ENCODE measurements around the gene UGT1A6. TPM values are rescaled to one million over a fixed set of nuclear protein-coding genes. Genes with fewer than 3 reads are reported as not detected.

Gene UGT1A6
- total RNA-seq, 2 experiments from 2014 or later = not detected

- Mint-ChIP-seq H3K4me3 (no peak overlapping the region), H3K36me3 (ENCODE audit: low read depth) (no peaks in the 10 kb centered on the region), H3K9me3 (ENCODE audit: insufficient read depth) (no peaks in the 10 kb centered on the region), H3K27me3 (ENCODE audit: low read depth) (no peaks in the 10 kb centered on the region), H3K27ac (no peak overlapping the region), H3K4me1 (ENCODE audit: low read depth) (no peaks in the 10 kb centered on the region)
- ATAC-seq (no peak), DNase-seq (no peak)
- ChIA-PET POLR2A (no interaction called here), CTCF (no interaction called here)
These were observed 96.9 kb downstream of the UGT1A6 start for GRCh38 chr2:233789554-233789953.

- Mint-ChIP-seq H3K27me3 (ENCODE audit: low read depth) (no peaks in the 10 kb centered on the region), H3K27ac (no peak overlapping the region), H3K36me3 (ENCODE audit: low read depth) (no peaks in the 10 kb centered on the region), H3K4me3 (no peak overlapping the region), H3K9me3 (ENCODE audit: insufficient read depth) (no peaks in the 10 kb centered on the region), H3K4me1 (ENCODE audit: low read depth) (no peaks in the 10 kb centered on the region)
- DNase-seq = peak; percentile 4
- ChIA-PET POLR2A (no interaction called here), CTCF (interaction anchor here (0.7 kb wide), 1 partner anchor 227 kb away, joined by 3 read pairs; no protein-coding TSS in a partner anchor)
- ATAC-seq = no peak
These were observed 98.6 kb downstream of the UGT1A6 start for GRCh38 chr2:233791151-233791882.

GRCh38 chr2:233791883-233792329 lies 99.2 kb downstream of the UGT1A6 start:
- CTCF ChIA-PET = no interaction called here
- POLR2A ChIA-PET = no interaction called here
- H3K27ac Mint-ChIP-seq = no peak overlapping the region
- H3K4me1 Mint-ChIP-seq (ENCODE audit: low read depth) = no peaks in the 10 kb centered on the region
- DNase-seq = no peak
- H3K36me3 Mint-ChIP-seq (ENCODE audit: low read depth) = no peaks in the 10 kb centered on the region
- no peak for ATAC-seq
- no peak overlapping the region for H3K4me3 Mint-ChIP-seq
- H3K9me3 Mint-ChIP-seq (ENCODE audit: insufficient read depth) = no peaks in the 10 kb centered on the region
- H3K27me3 Mint-ChIP-seq (ENCODE audit: low read depth) = no peaks in the 10 kb centered on the region

GRCh38 chr2:233792720-233793119 lies 100.0 kb downstream of the UGT1A6 start:
- Mint-ChIP-seq H3K4me1 (ENCODE audit: low read depth) (no peaks in the 10 kb centered on the region), H3K4me3 (no peak overlapping the region), H3K9me3 (ENCODE audit: insufficient read depth) (no peaks in the 10 kb centered on the region), H3K27me3 (ENCODE audit: low read depth) (no peaks in the 10 kb centered on the region), H3K27ac (no peak overlapping the region), H3K36me3 (ENCODE audit: low read depth) (no peaks in the 10 kb centered on the region)
- DNase-seq = no peak
- ATAC-seq = no peak
- ChIA-PET CTCF (no interaction called here), POLR2A (no interaction called here)

- ATAC-seq (no peak), DNase-seq (no peak)
- no peaks in the 10 kb centered on the region for H3K9me3 Mint-ChIP-seq (ENCODE audit: insufficient read depth)
- no peaks in the 10 kb centered on the region for H3K27me3 Mint-ChIP-seq (ENCODE audit: low read depth)
- no peak overlapping the region for H3K4me3 Mint-ChIP-seq
- H3K4me1 Mint-ChIP-seq (ENCODE audit: low read depth) = no peaks in the 10 kb centered on the region
- POLR2A ChIA-PET = no interaction called here
- H3K27ac Mint-ChIP-seq = no peak overlapping the region
- H3K36me3 Mint-ChIP-seq (ENCODE audit: low read depth) = no peaks in the 10 kb centered on the region
- CTCF ChIA-PET = no interaction called here
These were observed 100.9 kb downstream of the UGT1A6 start for GRCh38 chr2:233793465-233794127.

GRCh38 chr2:233794128-233794658 lies 101.5 kb downstream of the UGT1A6 start:
- CTCF ChIA-PET = no interaction called here
- POLR2A ChIA-PET = no interaction called here
- H3K4me3 Mint-ChIP-seq = no peak overlapping the region
- no peak for DNase-seq
- no peak overlapping the region for H3K27ac Mint-ChIP-seq
- no peaks in the 10 kb centered on the region for H3K4me1 Mint-ChIP-seq (ENCODE audit: low read depth)
- H3K36me3 Mint-ChIP-seq (ENCODE audit: low read depth) = no peaks in the 10 kb centered on the region
- ATAC-seq = no peak
- H3K9me3 Mint-ChIP-seq (ENCODE audit: insufficient read depth) = no peaks in the 10 kb centered on the region
- H3K27me3 Mint-ChIP-seq (ENCODE audit: low read depth) = no peaks in the 10 kb centered on the region

- Mint-ChIP-seq H3K36me3 (ENCODE audit: low read depth) (no peaks in the 10 kb centered on the region), H3K27ac (no peak overlapping the region), H3K9me3 (ENCODE audit: insufficient read depth) (no peaks in the 10 kb centered on the region), H3K4me3 (no peak overlapping the region), H3K27me3 (ENCODE audit: low read depth) (no peaks in the 10 kb centered on the region), H3K4me1 (ENCODE audit: low read depth) (no peaks in the 10 kb centered on the region)
- ChIA-PET POLR2A (no interaction called here), CTCF (no interaction called here)
- DNase-seq = no peak
- no peak for ATAC-seq
These were observed 103.1 kb downstream of the UGT1A6 start for GRCh38 chr2:233795735-233796171.

- ChIA-PET POLR2A (no interaction called here), CTCF (no interaction called here)
- Mint-ChIP-seq H3K36me3 (ENCODE audit: low read depth) (no peaks in the 10 kb centered on the region), H3K27me3 (ENCODE audit: low read depth) (no peaks in the 10 kb centered on the region), H3K4me1 (ENCODE audit: low read depth) (peaks cover 4% of the 10 kb centered on the region), H3K27ac (no peak overlapping the region), H3K9me3 (ENCODE audit: insufficient read depth) (no peaks in the 10 kb centered on the region), H3K4me3 (no peak overlapping the region)
- DNase-seq = no peak
- no peak for ATAC-seq
These were observed 103.6 kb downstream of the UGT1A6 start for GRCh38 chr2:233796254-233796653.

GRCh38 chr2:233798335-233799086 lies 105.8 kb downstream of the UGT1A6 start:
- no peaks in the 10 kb centered on the region for H3K36me3 Mint-ChIP-seq (ENCODE audit: low read depth)
- no peak overlapping the region for H3K4me3 Mint-ChIP-seq
- POLR2A ChIA-PET = no interaction called here
- no peaks in the 10 kb centered on the region for H3K27me3 Mint-ChIP-seq (ENCODE audit: low read depth)
- peaks cover 5% of the 10 kb centered on the region for H3K4me1 Mint-ChIP-seq (ENCODE audit: low read depth)
- no peak for ATAC-seq
- no peaks in the 10 kb centered on the region for H3K9me3 Mint-ChIP-seq (ENCODE audit: insufficient read depth)
- H3K27ac Mint-ChIP-seq = no peak overlapping the region
- no peak for DNase-seq
- CTCF ChIA-PET = no interaction called here

GRCh38 chr2:233799087-233799665 lies 106.5 kb downstream of the UGT1A6 start:
- no peak for DNase-seq
- ChIA-PET POLR2A (no interaction called here), CTCF (no interaction called here)
- Mint-ChIP-seq H3K9me3 (ENCODE audit: insufficient read depth) (no peaks in the 10 kb centered on the region), H3K4me1 (ENCODE audit: low read depth) (peaks cover 5% of the 10 kb centered on the region), H3K4me3 (no peak overlapping the region), H3K27ac (no peak overlapping the region), H3K36me3 (ENCODE audit: low read depth) (no peaks in the 10 kb centered on the region), H3K27me3 (ENCODE audit: low read depth) (peaks cover under 1% of the 10 kb centered on the region)
- no peak for ATAC-seq

- no peak overlapping the region for H3K27ac Mint-ChIP-seq
- peaks cover 3% of the 10 kb centered on the region for H3K27me3 Mint-ChIP-seq (ENCODE audit: low read depth)
- ChIA-PET POLR2A (no interaction called here), CTCF (no interaction called here)
- ATAC-seq = no peak
- no peak overlapping the region for H3K4me3 Mint-ChIP-seq
- DNase-seq = no peak
- H3K36me3 Mint-ChIP-seq (ENCODE audit: low read depth) = no peaks in the 10 kb centered on the region
- H3K9me3 Mint-ChIP-seq (ENCODE audit: insufficient read depth) = no peaks in the 10 kb centered on the region
- H3K4me1 Mint-ChIP-seq (ENCODE audit: low read depth) = peaks cover 5% of the 10 kb centered on the region
These were observed 107.0 kb downstream of the UGT1A6 start for GRCh38 chr2:233799716-233800115.

- H3K36me3 Mint-ChIP-seq (ENCODE audit: low read depth) = no peaks in the 10 kb centered on the region
- ChIA-PET CTCF (no interaction called here), POLR2A (no interaction called here)
- H3K9me3 Mint-ChIP-seq (ENCODE audit: insufficient read depth) = no peaks in the 10 kb centered on the region
- DNase-seq = no peak
- peaks cover 3% of the 10 kb centered on the region for H3K27me3 Mint-ChIP-seq (ENCODE audit: low read depth)
- peaks cover 5% of the 10 kb centered on the region for H3K4me1 Mint-ChIP-seq (ENCODE audit: low read depth)
- no peak overlapping the region for H3K27ac Mint-ChIP-seq
- no peak for ATAC-seq
- H3K4me3 Mint-ChIP-seq = no peak overlapping the region
These were observed 107.5 kb downstream of the UGT1A6 start for GRCh38 chr2:233800208-233800607.

All from activated CD8-positive, alpha-beta T cell treated with anti-CD3 and anti-CD28 coated beads, Interleukin-2, amount 10 ng/mL, durations not matched to agents 7 days and 5 days (primary cell).